CD4-positive, alpha-beta T cell treated with Interleukin-6 at 100 ng/mL for 8 hours (primary cell): ENCODE results near the gene COL6A1.

Experiments
- DNase-seq: peaks from one replicate; pipeline ENCODE4 v3.0.0-alpha.2; 2020; ENCODE audit warnings: mixed read lengths, low spot score

COL6A1 gene

GRCh38 chr21:46049890-46050667, 68.5 kb downstream of the COL6A1 start:
- DNase-seq = no peak

- DNase-seq = no peak
Observed at GRCh38 chr21:46050668-46051378, 69.3 kb downstream of the COL6A1 start.

- DNase-seq = no peak
Observed at GRCh38 chr21:46051379-46051770, 69.8 kb downstream of the COL6A1 start.

GRCh38 chr21:46051821-46052675, 70.5 kb downstream of the COL6A1 start:
- no peak for DNase-seq

- no peak for DNase-seq
Observed at GRCh38 chr21:46052703-46053651, 71.4 kb downstream of the COL6A1 start.

- no peak for DNase-seq
Observed at GRCh38 chr21:46054031-46054430, 72.5 kb downstream of the COL6A1 start.

- no peak for DNase-seq
Observed at GRCh38 chr21:46054451-46054881, 72.9 kb downstream of the COL6A1 start.
